Mucosa of descending colon (tissue), 3 donors: ENCODE data around the gene MYRFL. TPM values are rescaled to one million over a fixed set of nuclear protein-coding genes. Genes with fewer than 3 reads are reported as not detected.

Experiments used
- ATAC-seq: fragments of 200-7000 bp; cut with Tn5 transposase; one replicate; pipeline ENCODE4 v1.9.1; 2020; ENCODE audit warnings: mild to moderate bottlenecking, moderate library complexity
- DNase-seq, 3 donors: peaks; one replicate each; pipeline ENCODE4 v3.0.0-alpha.2; 2020
- H3K36me3 ChIP-seq: fragments of 200-600 bp; one replicate; pipeline ENCODE4 v1.8.0; 2021; ENCODE audit warnings: low read depth, mild to moderate bottlenecking
- H3K4me1 ChIP-seq: fragments of 200-600 bp; one replicate; pipeline ENCODE4 v1.8.0; 2021; ENCODE audit warnings: low read depth, mild to moderate bottlenecking
- H3K4me3 ChIP-seq: fragments of 200-600 bp; one replicate; pipeline ENCODE4 v1.8.0; 2021; ENCODE audit warnings: mild to moderate bottlenecking
- H3K9me3 ChIP-seq: fragments of 200-600 bp; one replicate; pipeline ENCODE4 v1.8.0; 2021; ENCODE audit warnings: mild to moderate bottlenecking
- CTCF ChIP-seq: fragments of 200-600 bp; IDR thresholded peaks from one replicate; pipeline ENCODE4 v1.8.0; 2022; ENCODE audit warnings: antibody characterized with exemption, mild to moderate bottlenecking
- intact Hi-C, 2 donors: fragments of 100-400 bp; cut with DNase I in 1 of 2; cut with micrococcal nuclease in 1 of 2; formaldehyde crosslinking; loops; one replicate each; pipeline versions ENCODE4 v1.11.0 to v1.11.1; 2022; cut with DNase I, micrococcal nuclease
- total RNA-seq, 3 donors: library from RNA; stranded (reverse); fragmentation: NEBNext Ultra II Directional in 2 of 3; extraction: Animal tissue kit (Norgen Biotek cat#: 25700) in 2 of 3; gene quantifications; one replicate each; pipeline versions ENCODE4 v1.2.1 to v1.2.4, GENCODE V29; 2021 to 2023
- donor health status: DM: no; HTN: no; CAD: no; lungs with moderate emphysema.
- donor health status: DM: no; HTN: no; CAD: no.
- donor health status: DM: no; HTN: yes; CAD: no.

The MYRFL gene
- total RNA-seq, 3 donors from 2014 or later: 0.23 to 0.58 TPM; not detected in 1

- no peak for ATAC-seq
Observed at GRCh38 chr12:69916544-69917235, 91.7 kb downstream of the MYRFL start.

GRCh38 chr12:69918287-69918686 is 93.3 kb downstream of the MYRFL start:
- ATAC-seq (no peak), DNase-seq (no peak)
- Histone ChIP-seq H3K36me3 (no peaks in the 10 kb centered on the region), H3K9me3 (no peaks in the 10 kb centered on the region), H3K4me3 (no peak overlapping the region), H3K4me1 (no peaks in the 10 kb centered on the region)
- intact Hi-C loops: no loop called here
- no peak for TF ChIP-seq CTCF

More at GRCh38 chr12:69916544-69917235, 91.7 kb downstream of the MYRFL start:
- no peak overlapping the region for H3K4me3 ChIP-seq
- H3K9me3 ChIP-seq: no peaks in the 10 kb centered on the region
- no peaks in the 10 kb centered on the region for H3K36me3 ChIP-seq
- TF ChIP-seq CTCF: no peak
- no peak for DNase-seq
- no peaks in the 10 kb centered on the region for H3K4me1 ChIP-seq
- intact Hi-C loops: no loop called here

- no peak for TF ChIP-seq CTCF
- intact Hi-C loops: no loop called here
- no peaks in the 10 kb centered on the region for H3K9me3 ChIP-seq
- no peak overlapping the region for H3K4me3 ChIP-seq
- DNase-seq (no peak), ATAC-seq (peak; percentile 91)
- no peaks in the 10 kb centered on the region for H3K4me1 ChIP-seq
- H3K36me3 ChIP-seq: no peaks in the 10 kb centered on the region
Observed at GRCh38 chr12:69919495-69919894, 94.5 kb downstream of the MYRFL start.

- no peaks in the 10 kb centered on the region for H3K36me3 ChIP-seq
- H3K9me3 ChIP-seq: no peaks in the 10 kb centered on the region
- no peak overlapping the region for H3K4me3 ChIP-seq
- DNase-seq (no peak), ATAC-seq (no peak)
- no peaks in the 10 kb centered on the region for H3K4me1 ChIP-seq
- TF ChIP-seq CTCF: no peak
- intact Hi-C loops: no loop called here
Observed at GRCh38 chr12:69921831-69922230, 96.8 kb downstream of the MYRFL start.

GRCh38 chr12:69922999-69923398 is 98.0 kb downstream of the MYRFL start:
- Histone ChIP-seq H3K4me1 (no peaks in the 10 kb centered on the region), H3K4me3 (no peak overlapping the region), H3K9me3 (no peaks in the 10 kb centered on the region), H3K36me3 (no peaks in the 10 kb centered on the region)
- intact Hi-C loops: no loop called here
- TF ChIP-seq CTCF: no peak
- DNase-seq (no peak), ATAC-seq (no peak)
